HG03139 (cell line): ENCODE results near the gene C12orf76.
"Not testable (repeated sequence)": the region's sequence is repeated elsewhere in the genome, so short reads cannot be mapped to it uniquely, and the experiment has no call there.

Experiments
- ATAC-seq: cut with Tn5 transposase; IDR thresholded peaks from one replicate; pipeline ENCODE4 v1.9.1; 2021; ENCODE audit not compliant: unreplicated experiment

The C12orf76 gene

DNA sequence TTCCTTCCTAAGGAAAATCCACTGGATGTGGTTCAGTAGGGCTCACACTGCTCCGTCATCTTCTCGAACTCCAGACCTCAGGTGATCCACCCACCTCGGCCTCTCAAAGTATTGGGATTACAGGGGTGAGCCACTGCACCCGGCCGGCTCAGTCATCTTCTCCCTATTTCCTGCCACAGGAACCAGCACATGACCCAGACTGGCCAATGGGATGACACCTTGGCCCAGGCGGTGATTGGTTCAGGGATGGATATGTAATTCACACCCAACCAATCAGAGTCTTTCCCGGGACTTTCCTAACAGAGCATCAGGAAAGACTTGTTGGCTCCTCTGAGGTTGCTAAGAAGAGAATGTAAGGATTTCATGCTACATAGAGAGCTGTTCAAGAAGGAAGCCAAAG lies 19.2 kb upstream of the C12orf76 start:
- no peak for ATAC-seq

DNA sequence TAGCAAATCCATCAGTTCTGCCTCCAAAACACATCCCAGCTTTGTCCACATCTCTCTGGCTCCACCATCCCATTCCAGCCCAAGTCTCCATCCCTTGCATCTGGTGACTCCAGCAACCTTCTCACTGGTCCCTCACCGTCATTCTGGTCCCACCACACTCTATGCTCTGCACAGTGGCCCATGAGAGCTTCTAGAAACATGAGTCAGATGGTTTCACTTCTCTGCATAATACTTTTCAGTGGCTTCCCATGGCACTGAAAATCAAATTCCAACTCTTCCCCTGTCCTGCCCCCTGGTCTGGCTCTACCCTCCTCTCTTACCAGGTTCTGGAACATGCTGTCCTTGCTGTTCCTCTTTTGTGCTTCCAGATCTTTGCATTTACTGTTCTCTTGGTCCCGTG lies 17.2 kb upstream of the C12orf76 start:
- no peak for ATAC-seq

- no peak for ATAC-seq
Observed at GRCh38 chr12:110062241-110062640, 13.9 kb upstream of the C12orf76 start.

GRCh38 chr12:110059651-110060000 lies 11.3 kb upstream of the C12orf76 start:
- no peak for ATAC-seq

DNA sequence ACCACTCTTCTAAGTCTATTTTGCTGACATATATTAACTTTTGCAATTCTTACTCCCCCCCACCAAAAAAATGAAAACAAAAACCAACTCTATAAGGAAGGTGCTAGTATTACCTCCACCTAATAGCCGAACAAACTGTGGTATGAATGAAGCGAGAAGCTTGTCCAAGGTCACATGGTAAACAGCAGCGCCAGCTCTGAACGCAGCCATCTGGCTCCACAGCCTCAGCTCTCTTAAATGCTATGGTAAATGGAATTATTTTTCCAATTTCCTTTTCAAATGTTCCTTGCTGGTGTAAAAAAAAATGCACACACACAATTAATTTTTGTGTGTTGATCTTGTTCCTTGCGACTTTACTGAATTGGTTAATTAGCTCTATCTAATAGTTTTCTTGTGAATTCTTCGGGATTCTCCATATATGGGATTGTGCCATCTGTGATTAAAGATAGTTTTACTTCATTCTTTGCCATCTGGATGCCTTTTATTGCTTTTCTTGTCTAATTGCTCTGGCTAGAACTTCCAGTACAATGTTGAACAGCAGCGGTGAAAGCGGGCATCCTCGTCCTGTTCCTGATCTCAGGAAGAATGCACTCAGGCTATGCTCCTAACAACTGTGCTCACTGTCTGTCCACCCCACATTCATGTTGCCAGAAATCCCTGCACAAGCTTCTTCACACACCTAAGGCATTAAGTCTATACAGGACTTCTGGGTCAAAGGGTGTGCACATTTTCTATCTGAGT lies 10.7 kb upstream of the C12orf76 start:
- ATAC-seq: no peak

- not testable (repeated sequence) for ATAC-seq
Observed at GRCh38 chr12:110056643-110057042, 8.3 kb upstream of the C12orf76 start.

DNA sequence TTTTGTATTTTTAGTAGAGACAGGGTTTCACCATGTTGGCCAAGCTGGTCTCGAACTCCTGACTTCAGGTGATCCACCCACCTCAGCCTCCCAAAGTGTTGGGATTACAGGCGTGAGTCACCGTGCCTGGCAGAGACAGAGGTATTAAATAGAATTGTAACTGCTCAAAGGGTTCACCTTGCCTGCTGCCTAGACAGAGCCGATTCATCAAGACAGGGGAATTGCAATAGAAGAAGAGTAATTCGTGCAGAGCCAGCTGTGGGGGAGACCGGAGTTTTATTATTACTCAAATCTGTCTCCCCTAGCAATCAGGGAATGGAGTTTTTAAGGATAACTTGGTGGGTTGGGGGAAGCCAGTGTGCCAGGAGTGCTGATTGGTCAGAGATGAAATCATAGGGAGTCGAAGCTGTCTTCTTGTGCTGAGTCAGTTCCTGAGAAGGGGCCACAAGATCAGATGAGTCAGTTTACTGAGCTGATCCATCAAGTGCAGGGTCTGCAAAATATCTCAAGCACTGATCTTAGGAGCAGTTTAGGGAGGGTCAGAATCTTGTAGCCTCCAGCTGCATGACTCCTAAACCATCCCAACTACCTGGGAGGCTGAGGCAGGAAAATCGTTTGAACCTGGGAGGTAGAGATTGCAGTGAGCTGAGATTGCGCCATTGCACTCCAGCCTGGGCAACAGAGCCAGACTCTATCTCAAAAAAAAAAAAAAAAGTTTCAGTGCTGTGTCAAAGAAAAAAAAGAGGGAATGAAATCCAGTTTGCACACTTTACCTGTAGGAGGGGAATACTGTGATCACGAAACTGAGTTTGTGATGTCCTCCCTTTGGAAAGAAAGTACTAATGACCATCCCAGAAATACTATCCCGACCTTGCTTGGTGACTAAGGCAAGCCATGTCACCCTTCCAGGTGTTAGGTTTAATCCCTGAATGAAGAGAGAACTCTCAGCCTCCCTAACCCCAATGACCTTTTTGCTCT lies 7.3 kb upstream of the C12orf76 start:
- not testable (repeated sequence) for ATAC-seq

DNA sequence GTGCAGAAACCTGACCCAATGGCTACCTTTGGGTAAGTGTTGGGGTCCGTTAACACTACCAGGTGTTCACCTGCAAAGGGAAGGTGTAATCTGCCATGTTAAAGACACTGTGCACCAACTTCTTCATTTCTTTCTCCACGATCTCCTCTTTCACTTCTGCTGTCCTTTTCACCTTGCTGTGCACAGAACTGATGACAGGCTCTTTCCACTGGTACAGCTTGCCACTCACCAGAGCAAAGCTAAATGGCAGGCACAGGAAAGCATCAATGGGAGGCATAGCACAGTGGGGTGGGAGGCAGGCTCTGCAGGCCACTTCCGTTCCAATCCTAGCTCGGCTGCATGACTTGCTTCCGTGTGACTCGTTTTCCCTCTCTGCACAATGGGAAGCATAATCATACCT lies 2.6 kb upstream of the C12orf76 start:
- no peak for ATAC-seq

GRCh38 chr12:110049666-110050065 lies 1.3 kb upstream of the C12orf76 start:
- not testable (repeated sequence) for ATAC-seq

- ATAC-seq: not testable (repeated sequence)
Observed at GRCh38 chr12:110049034-110049433, 712 bp upstream of the C12orf76 start.

DNA sequence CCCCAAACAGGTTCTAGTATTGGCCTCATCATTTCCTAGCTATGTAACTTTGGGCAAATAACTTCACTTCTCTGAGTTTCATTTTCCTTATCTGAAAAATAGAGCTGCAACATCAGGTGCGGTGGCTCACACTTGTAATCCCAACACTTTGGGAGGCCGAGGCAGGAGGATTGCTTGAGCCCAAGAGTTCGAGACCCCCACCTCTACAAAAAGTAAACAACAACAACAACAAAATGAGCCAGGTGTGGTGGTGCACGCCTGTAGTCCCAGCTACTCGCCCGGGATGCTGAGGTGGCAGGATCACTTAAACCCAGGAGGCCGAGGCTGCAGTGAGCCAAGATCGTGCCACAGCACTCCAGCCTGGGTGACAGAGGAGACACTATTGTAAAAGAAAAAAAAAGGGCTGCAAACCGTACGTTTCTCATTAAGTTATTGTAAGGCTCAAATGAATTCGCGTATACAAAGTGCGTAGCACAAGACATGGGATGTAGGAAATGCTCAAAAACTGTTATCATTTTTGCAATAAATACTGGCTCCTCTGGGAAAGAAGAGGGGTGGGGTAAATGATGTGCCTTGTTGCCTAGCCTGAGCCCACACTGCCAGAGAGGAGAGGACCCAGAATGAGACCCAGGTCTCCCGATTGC lies 903 bp downstream of the C12orf76 start:
- ATAC-seq: no peak

GRCh38 chr12:110046451-110047187 lies 1.7 kb downstream of the C12orf76 start:
- no peak for ATAC-seq

GRCh38 chr12:110042264-110042663 lies 6.1 kb downstream of the C12orf76 start:
- ATAC-seq: no peak

DNA sequence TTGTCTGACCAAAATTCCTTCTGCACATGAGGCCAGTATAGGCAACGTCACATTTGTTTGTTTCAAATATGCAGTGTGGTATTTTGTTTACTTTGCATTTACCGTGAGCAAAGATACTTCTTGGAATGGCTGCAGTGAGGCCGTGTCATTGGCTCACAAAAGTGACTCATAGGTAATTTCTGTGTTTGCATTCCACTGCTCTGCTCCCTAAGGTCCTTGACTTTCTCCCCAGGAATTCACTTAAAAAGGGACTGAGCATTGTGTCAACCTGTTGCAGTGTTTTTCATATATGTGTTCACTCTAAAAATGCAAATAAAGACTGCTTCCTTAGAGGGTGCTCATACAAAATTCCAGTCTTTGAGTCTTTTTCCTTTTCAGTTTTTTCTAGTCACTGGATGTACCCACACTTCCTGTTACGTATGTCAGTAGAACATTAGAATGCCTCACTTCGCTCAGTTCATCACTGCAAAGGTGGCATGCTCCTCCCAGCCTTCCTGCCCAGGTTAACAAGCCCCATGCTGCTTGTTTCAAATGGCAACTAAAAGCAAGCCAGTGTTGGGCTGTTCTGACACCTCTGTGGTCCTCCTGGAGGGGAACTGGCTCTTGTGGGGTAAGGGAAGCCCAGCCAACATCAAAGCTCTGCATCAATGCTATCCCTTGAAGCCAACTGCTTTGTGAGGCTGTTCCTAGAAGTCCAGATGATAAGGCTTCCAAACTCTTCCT lies 9.1 kb downstream of the C12orf76 start:
- ATAC-seq: no peak

- no peak for ATAC-seq
Observed at GRCh38 chr12:110038741-110039084, 9.6 kb downstream of the C12orf76 start.

GRCh38 chr12:110037315-110037714 lies 11.0 kb downstream of the C12orf76 start:
- no peak for ATAC-seq

DNA sequence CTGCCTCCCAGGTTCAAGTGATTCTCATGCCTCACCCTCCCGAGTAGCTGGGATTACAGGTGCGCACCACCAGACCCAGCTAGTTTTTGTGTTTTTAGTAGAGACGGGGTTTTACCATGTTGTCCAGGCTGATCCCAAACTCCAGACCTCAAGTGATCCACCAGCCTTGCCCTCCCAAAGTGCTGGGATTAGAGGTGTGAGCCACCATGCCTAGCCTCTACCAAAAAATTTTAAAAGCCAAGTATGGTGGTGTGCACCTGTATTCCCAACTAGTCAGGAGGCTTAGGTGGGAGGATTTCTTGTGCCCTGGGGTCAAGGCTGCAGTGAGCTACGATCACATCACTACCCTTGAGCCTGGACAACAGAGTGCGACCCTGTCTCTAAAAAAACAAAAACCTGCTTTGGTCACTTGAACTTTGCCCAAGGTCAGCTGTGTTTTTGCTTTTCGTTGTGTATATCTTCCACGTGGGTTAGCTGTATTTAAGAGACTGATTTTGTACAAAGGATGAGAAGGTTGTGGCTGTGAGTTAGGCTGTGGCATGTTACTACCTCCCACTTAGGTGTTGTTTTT lies 12.7 kb downstream of the C12orf76 start:
- ATAC-seq: no peak

GRCh38 chr12:110033888-110034287 lies 14.4 kb downstream of the C12orf76 start:
- no peak for ATAC-seq

GRCh38 chr12:110029290-110029815 lies 19.0 kb downstream of the C12orf76 start:
- ATAC-seq: no peak

DNA sequence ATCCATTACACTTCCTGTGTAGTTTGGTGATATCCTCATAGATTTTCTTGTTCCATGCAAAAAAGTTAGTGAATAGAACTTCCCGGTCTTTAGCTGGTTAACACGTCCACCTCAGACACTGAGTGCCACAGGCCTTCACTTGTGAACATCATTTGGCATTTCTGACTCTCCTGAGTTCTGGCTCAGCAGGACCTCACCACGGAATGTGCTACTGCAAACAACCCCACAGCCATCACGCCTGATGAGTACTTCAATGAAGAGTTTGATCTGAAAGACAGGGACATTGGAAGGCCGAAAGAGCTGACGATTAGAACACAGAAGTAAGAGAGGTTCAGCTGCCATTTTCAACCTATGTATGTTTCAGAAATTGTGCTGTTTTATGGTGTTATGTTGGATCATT lies 20.0 kb downstream of the C12orf76 start:
- ATAC-seq: no peak
